ENCODE results near the gene BORCS5. TPM values are rescaled to one million over a fixed set of nuclear protein-coding genes. Genes with fewer than 3 reads are reported as not detected.

Gene BORCS5
- total RNA-seq, 1 experiment from 2014 or later, result 11.5 TPM

GRCh38 chr12:12428961-12429657, 72.2 kb downstream of the BORCS5 start:
- Mint-ChIP-seq H3K36me3 (ENCODE audit: insufficient read depth, unreplicated experiment) (peaks cover 3% of the 10 kb centered on the region), H3K4me1 (ENCODE audit: low read depth, unreplicated experiment) (peaks cover 14% of the 10 kb centered on the region), H3K27ac (ENCODE audit: unreplicated experiment) (no peak overlapping the region), H3K9me3 (ENCODE audit: low read depth, unreplicated experiment) (peaks cover 4% of the 10 kb centered on the region), H3K4me3 (ENCODE audit: low read depth, unreplicated experiment) (no peak overlapping the region), H3K27me3 (ENCODE audit: unreplicated experiment) (no peaks in the 10 kb centered on the region)
- no TSS peak for BruUV-seq (replicated peaks)
- CTCF ChIA-PET, result no interaction called here
- DNase-seq, result no peak
- no peak for TF ChIP-seq CTCF (IDR thresholded peaks at IDR 0.05; ENCODE audit: unreplicated experiment)
- intact Hi-C loops (cut with micrococcal nuclease; ENCODE audit: unreplicated experiment), result no loop called here

GRCh38 chr12:12432364-12432763, 75.5 kb downstream of the BORCS5 start:
- DNase-seq, result peak; percentile 20

GRCh38 chr12:12433203-12433731, 76.4 kb downstream of the BORCS5 start:
- no peak for TF ChIP-seq CTCF (IDR thresholded peaks at IDR 0.05; ENCODE audit: unreplicated experiment)
- Mint-ChIP-seq H3K4me1 (ENCODE audit: low read depth, unreplicated experiment) (peaks cover 14% of the 10 kb centered on the region), H3K27me3 (ENCODE audit: unreplicated experiment) (no peaks in the 10 kb centered on the region), H3K9me3 (ENCODE audit: low read depth, unreplicated experiment) (no peaks in the 10 kb centered on the region), H3K27ac (ENCODE audit: unreplicated experiment) (no peak overlapping the region), H3K4me3 (ENCODE audit: low read depth, unreplicated experiment) (no peak overlapping the region), H3K36me3 (ENCODE audit: insufficient read depth, unreplicated experiment) (no peaks in the 10 kb centered on the region)
- CTCF ChIA-PET, result no interaction called here
- intact Hi-C loops (cut with micrococcal nuclease; ENCODE audit: unreplicated experiment), result no loop called here
- no peak for DNase-seq
- BruUV-seq (replicated peaks), result no TSS peak

More at GRCh38 chr12:12432364-12432763, 75.5 kb downstream of the BORCS5 start:
- Mint-ChIP-seq H3K27me3 (ENCODE audit: unreplicated experiment) (no peaks in the 10 kb centered on the region), H3K4me3 (ENCODE audit: low read depth, unreplicated experiment) (no peak overlapping the region), H3K9me3 (ENCODE audit: low read depth, unreplicated experiment) (no peaks in the 10 kb centered on the region), H3K27ac (ENCODE audit: unreplicated experiment) (no peak overlapping the region), H3K4me1 (ENCODE audit: low read depth, unreplicated experiment) (peaks cover 14% of the 10 kb centered on the region), H3K36me3 (ENCODE audit: insufficient read depth, unreplicated experiment) (no peaks in the 10 kb centered on the region)
- CTCF ChIA-PET, result no interaction called here
- no peak for TF ChIP-seq CTCF (IDR thresholded peaks at IDR 0.05; ENCODE audit: unreplicated experiment)
- intact Hi-C loops (cut with micrococcal nuclease; ENCODE audit: unreplicated experiment), result no loop called here
- BruUV-seq (replicated peaks), result no TSS peak

- no TSS peak for BruUV-seq (replicated peaks)
- Mint-ChIP-seq H3K4me3 (ENCODE audit: low read depth, unreplicated experiment) (no peak overlapping the region), H3K9me3 (ENCODE audit: low read depth, unreplicated experiment) (no peaks in the 10 kb centered on the region), H3K36me3 (ENCODE audit: insufficient read depth, unreplicated experiment) (no peaks in the 10 kb centered on the region), H3K27me3 (ENCODE audit: unreplicated experiment) (no peaks in the 10 kb centered on the region), H3K27ac (ENCODE audit: unreplicated experiment) (peak overlapping the region; percentile 13), H3K4me1 (ENCODE audit: low read depth, unreplicated experiment) (peaks cover 34% of the 10 kb centered on the region)
- intact Hi-C loops (cut with micrococcal nuclease; ENCODE audit: unreplicated experiment), result no loop called here
- CTCF ChIA-PET, result interaction anchor here (1.2 kb wide), 1 partner anchor 25 kb away, joined by 3 read pairs; no protein-coding TSS in a partner anchor
- DNase-seq, result no peak
- no peak for TF ChIP-seq CTCF (IDR thresholded peaks at IDR 0.05; ENCODE audit: unreplicated experiment)
These were observed 80.0 kb downstream of the BORCS5 start for GRCh38 chr12:12436831-12437345.
